ENCODE data around the gene GALNT11.

DNA sequence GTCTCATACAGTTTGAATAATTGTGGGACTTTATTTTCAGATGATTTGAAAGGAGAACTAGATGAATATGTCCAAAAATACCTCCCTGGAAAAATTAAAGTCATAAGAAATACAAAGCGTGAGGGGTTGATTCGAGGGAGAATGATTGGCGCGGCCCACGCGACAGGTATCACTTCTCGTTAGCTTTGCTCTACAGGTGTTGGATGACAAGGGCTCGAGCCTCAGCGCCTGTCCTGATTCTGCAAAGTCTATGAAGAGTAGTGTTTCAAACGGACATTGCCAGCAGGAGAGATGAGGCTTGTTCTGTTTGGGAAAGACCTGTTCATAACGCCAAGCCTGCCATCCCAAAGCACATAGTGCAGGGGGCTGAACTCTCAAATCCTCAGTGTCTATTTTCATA lies 79.7 kb downstream of the GALNT11 start:
- TF ChIP-seq, protein P1, sequence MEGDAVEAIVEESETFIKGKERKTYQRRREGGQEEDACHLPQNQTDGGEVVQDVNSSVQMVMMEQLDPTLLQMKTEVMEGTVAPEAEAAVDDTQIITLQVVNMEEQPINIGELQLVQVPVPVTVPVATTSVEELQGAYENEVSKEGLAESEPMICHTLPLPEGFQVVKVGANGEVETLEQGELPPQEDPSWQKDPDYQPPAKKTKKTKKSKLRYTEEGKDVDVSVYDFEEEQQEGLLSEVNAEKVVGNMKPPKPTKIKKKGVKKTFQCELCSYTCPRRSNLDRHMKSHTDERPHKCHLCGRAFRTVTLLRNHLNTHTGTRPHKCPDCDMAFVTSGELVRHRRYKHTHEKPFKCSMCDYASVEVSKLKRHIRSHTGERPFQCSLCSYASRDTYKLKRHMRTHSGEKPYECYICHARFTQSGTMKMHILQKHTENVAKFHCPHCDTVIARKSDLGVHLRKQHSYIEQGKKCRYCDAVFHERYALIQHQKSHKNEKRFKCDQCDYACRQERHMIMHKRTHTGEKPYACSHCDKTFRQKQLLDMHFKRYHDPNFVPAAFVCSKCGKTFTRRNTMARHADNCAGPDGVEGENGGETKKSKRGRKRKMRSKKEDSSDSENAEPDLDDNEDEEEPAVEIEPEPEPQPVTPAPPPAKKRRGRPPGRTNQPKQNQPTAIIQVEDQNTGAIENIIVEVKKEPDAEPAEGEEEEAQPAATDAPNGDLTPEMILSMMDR (IDR thresholded peaks at IDR 0.05) = no peak
- TF ChIP-seq EZH2 (IDR thresholded peaks at IDR 0.05) (no peak), EZH2phosphoT487 (IDR thresholded peaks at IDR 0.05) (no peak)
